HepG2 (cell line): Measurements from ENCODE around the gene SUCLG1. TPM values are rescaled to one million over a fixed set of nuclear protein-coding genes. Genes with fewer than 3 reads are reported as not detected.
"Not testable (repeated sequence)": the region's sequence is repeated elsewhere in the genome, so short reads cannot be mapped to it uniquely, and the experiment has no call there.

ENCODE experiments used
- ATAC-seq: fragments of 200-7000 bp; cut with Tn5 transposase; 3 replicates; pipeline ENCODE4 v1.9.1; 2020; ENCODE audit warnings: mild to moderate bottlenecking, moderate library complexity
- BruUV-seq: library from RNA; stranded (reverse); fragments of 400-500 nt; replicated peaks from 2 replicates; lab custom pipeline; 2021; lab: Mats Ljungman, UMichigan
- CTCF ChIA-PET: fragments of 300-600 bp; formaldehyde crosslinking; extraction: SDS; loops from one replicate; lab custom pipeline; 2021; ENCODE audit warnings: low total read pairs, inconsistent platforms, low intra/inter-chr PET ratio; lab: Yijun Ruan, JAX
- POLR2A ChIA-PET: fragments of 350-600 bp; sonication (Branson Sonifier 250); formaldehyde crosslinking; loops from one replicate; lab custom pipeline; 2020; ENCODE audit warnings: antibody characterized with exemption, inconsistent platforms; lab: Yijun Ruan, JAX
- DNase-seq: peaks from one replicate; pipeline ENCODE4 v3.0.0-alpha.2; 2015; ENCODE audit warnings: low spot score
- FAIRE-seq: peaks from 3 replicates; lab custom pipeline; 2011; peaks lifted over from hg19 to GRCh38; lab: Jason Lieb, UNC
- H2AFZ ChIP-seq: one replicate; pipeline ENCODE4 v1.6.1; 2011; ENCODE audit warnings: low read length, inconsistent platforms
- H3K27ac ChIP-seq: fragments of 300-600 bp; 3 replicates; pipeline ENCODE4 v1.8.0; 2011; ENCODE audit warnings: mixed run types, mild to moderate bottlenecking, mixed read lengths, low read length, inconsistent platforms; ENCODE audit not compliant: insufficient read depth; ENCODE audit errors: extremely low read length
- H3K27me3 ChIP-seq, 2 experiments: fragments of 200-600 bp in 1 of 2; 2 replicates in 1 of 2; 3 replicates in 1 of 2; pipeline versions ENCODE4 v1.6.0 to v1.8.0; 2011; ENCODE audit warnings: low read length in 2 of 2, mild to moderate bottlenecking in 2 of 2, moderate library complexity in 2 of 2, inconsistent platforms in 1 of 2; ENCODE audit not compliant: insufficient read depth in 2 of 2, control insufficient read depth in 1 of 2
- H3K36me3 ChIP-seq, 2 experiments: fragments of 200-600 bp in 1 of 2; replicated peaks in 1 of 2; 2 replicates in 1 of 2; 3 replicates in 1 of 2; pipeline versions ENCODE4 v1.5.1 to v1.8.0; 2011; ENCODE audit warnings: low read length in 2 of 2, inconsistent platforms in 1 of 2; ENCODE audit not compliant: insufficient read depth in 2 of 2, control insufficient read depth in 1 of 2
- H3K4me1 ChIP-seq: 2 replicates; pipeline ENCODE4 v1.5.1; 2012; ENCODE audit warnings: low read length, inconsistent platforms; ENCODE audit not compliant: insufficient read depth
- H3K4me2 ChIP-seq: 2 replicates; pipeline ENCODE4 v1.6.0; 2011; ENCODE audit warnings: low read depth, low read length, inconsistent platforms
- H3K4me3 ChIP-seq, 3 experiments: fragments of 200-600 bp in 1 of 3; sonication (generic), shearing (Covaris generic) in 1 of 3; replicated peaks in 1 of 3; 2 replicates each; pipeline ENCODE4 v1.5.1; 2011 to 2016; ENCODE audit warnings: low read length in 3 of 3, inconsistent platforms in 2 of 3, low read depth in 2 of 3, mild to moderate bottlenecking in 2 of 3, control low read depth in 1 of 3, mixed read lengths in 1 of 3; ENCODE audit not compliant: insufficient read depth in 1 of 3
- H3K79me2 ChIP-seq: one replicate; pipeline ENCODE4 v1.6.1; 2011; ENCODE audit warnings: low read length, inconsistent platforms; ENCODE audit not compliant: insufficient read depth
- H3K9ac ChIP-seq: 2 replicates; pipeline ENCODE4 v1.6.0; 2011; ENCODE audit warnings: mild to moderate bottlenecking, low read depth, low read length, inconsistent platforms; ENCODE audit not compliant: insufficient read depth
- H3K9me3 ChIP-seq: 2 replicates; pipeline ENCODE4 v1.5.1; 2012; ENCODE audit warnings: mild to moderate bottlenecking, low read length
- H4K20me1 ChIP-seq: 2 replicates; pipeline ENCODE4 v1.6.0; 2011; ENCODE audit warnings: inconsistent platforms, mild to moderate bottlenecking, low read length, moderate library complexity; ENCODE audit not compliant: insufficient read depth
- CEBPB ChIP-seq: IDR thresholded peaks from 2 replicates; pipeline ENCODE4 v1.6.1; 2011; ENCODE audit warnings: low read depth, low read length, improper control_type of control experiment, borderline replicate concordance
- HOXA7 ChIP-seq: sonication (generic); formaldehyde crosslinking; IDR thresholded peaks from 2 replicates; pipeline ENCODE4 v1.8.1; 2022; ENCODE audit warnings: mild to moderate bottlenecking, missing genetic modification reagents, moderate library complexity
- REL ChIP-seq: sonication (generic); formaldehyde crosslinking; conservative IDR thresholded peaks from 2 replicates; pipeline ENCODE4 v1.8.0; 2022; ENCODE audit warnings: mild to moderate bottlenecking, missing genetic modification reagents, moderate library complexity
- SMAD9 ChIP-seq: sonication (generic); formaldehyde crosslinking; IDR thresholded peaks from 2 replicates; pipeline ENCODE4 v1.5.1; 2020; ENCODE audit warnings: mild to moderate bottlenecking, missing genetic modification reagents
- SMARCC2 ChIP-seq: fragments of 450-650 bp; IDR thresholded peaks from 2 replicates; pipeline ENCODE4 v1.6.1; 2017; ENCODE audit warnings: antibody characterized with exemption, mild to moderate bottlenecking
- SRF ChIP-seq: IDR thresholded peaks from 2 replicates; pipeline ENCODE4 v1.6.1; 2011; ENCODE audit warnings: mild to moderate bottlenecking, low read depth, low read length, moderate library complexity
- ZNF678 ChIP-seq: sonication (generic); formaldehyde crosslinking; IDR thresholded peaks from 2 replicates; pipeline ENCODE4 v1.4.0; 2020; ENCODE audit warnings: mild to moderate bottlenecking, missing genetic modification reagents
- ZNF687 ChIP-seq: sonication (generic); formaldehyde crosslinking; IDR thresholded peaks from 2 replicates; pipeline ENCODE4 v1.5.1; 2020; ENCODE audit warnings: mild to moderate bottlenecking, missing genetic modification reagents, moderate library complexity
- WGBS: methylation state at CpG from one replicate; pipeline ENCODE4 v1.1.6; 2017; ENCODE audit warnings: low lambda C conversion rate; 5-methylcytosine and 5-hydroxymethylcytosine counted together
- in situ Hi-C: cut with HindIII; loops from 2 replicates; pipeline ENCODE4 v1.10.0; 2017; ENCODE audit warnings: low pct_unique_long_range_greater_than_20kb; ENCODE audit not compliant: extremely low pct_ligation_motif_present
- intact Hi-C: fragments of 100-400 bp; cut with micrococcal nuclease; formaldehyde crosslinking; loops from one replicate; pipeline ENCODE4 v1.10.0; 2022; ENCODE audit not compliant: unreplicated experiment
- polyA plus RNA-seq, 8 experiments: library from polyadenylated mRNA; depleted of rRNA in 3 of 8; stranded (reverse) in 7 of 8; unstranded in 1 of 8; fragments of >200 nt; fragmentation: Illumina TruSeq in 4 of 8; extraction: Trizol in 4 of 8; gene quantifications; 2 replicates each; pipeline versions ENCODE4 v1.2.1 to v1.2.3, GENCODE V29; 2011 to 2016; ENCODE audit warnings: low read depth in 4 of 8, missing spikeins in 1 of 8, mixed read lengths in 1 of 8; ENCODE audit not compliant: insufficient read depth in 1 of 8
- total RNA-seq, 5 experiments: library from RNA; depleted of rRNA; stranded (reverse); fragments of >200 nt; fragmentation: Illumina TruSeq; extraction: Trizol; gene quantifications; 2 replicates each; pipeline ENCODE4 v1.2.3, GENCODE V29; 2016; ENCODE audit warnings: low read depth in 1 of 5

Gene SUCLG1
- total and polyA plus RNA-seq, 2 of the 13 experiments (the other 11 are each of a cell fraction or from before 2014, with no cell fraction given) = 58.7 to 121 TPM

- TF ChIP-seq CEBPB (no peak), ZNF687 (CRISPR knock-in tag) (no peak), ZNF678 (no peak), SMAD9 (CRISPR knock-in tag) (no peak)
Observed at GRCh38 chr2:84417453-84418145, 41.5 kb downstream of the SUCLG1 start (continued).

- no peaks in the 10 kb centered on the region for H3K9me3 ChIP-seq
- POLR2A ChIA-PET = no interaction called here
- intact Hi-C loops = no loop called here
- in situ Hi-C loops = no loop called here
- FAIRE-seq (no peak), DNase-seq (no peak), ATAC-seq (no peak)
- H3K4me3 ChIP-seq = no peak overlapping the region
- H3K27ac ChIP-seq = no peak overlapping the region
- no peak overlapping the region for H2AFZ ChIP-seq
- CTCF ChIA-PET = no interaction called here
- BruUV-seq = no TSS peak
- no peak overlapping the region for H3K9ac ChIP-seq
- H4K20me1 ChIP-seq = no peaks in the 10 kb centered on the region
- H3K79me2 ChIP-seq = no peaks in the 10 kb centered on the region
- no peaks in the 10 kb centered on the region; a peak in 1 of 5 replicates for H3K27me3 ChIP-seq
- H3K36me3 ChIP-seq = no peaks in the 10 kb centered on the region
- no peak for TF ChIP-seq REL (CRISPR knock-in tag)
- no peak for TF ChIP-seq SMARCC2
- no peak for TF ChIP-seq HOXA7 (CRISPR knock-in tag)
- no peak for TF ChIP-seq SRF
- WGBS = 51% methylated on average over 2 of the region's 2 CpGs
- no peak overlapping the region for H3K4me2 ChIP-seq
- no peaks in the 10 kb centered on the region for H3K4me1 ChIP-seq
Observed at GRCh38 chr2:84409531-84409930, 49.5 kb downstream of the SUCLG1 start.

GRCh38 chr2:84402111-84402510, 57.0 kb downstream of the SUCLG1 start:
- H4K20me1 ChIP-seq, intact Hi-C loops, H3K4me3 ChIP-seq, CTCF ChIA-PET, BruUV-seq, H3K79me2 ChIP-seq, ATAC-seq, H2AFZ ChIP-seq, H3K27me3 ChIP-seq, POLR2A ChIA-PET, H3K9me3 ChIP-seq, H3K36me3 ChIP-seq, FAIRE-seq, H3K4me2 ChIP-seq, DNase-seq, H3K4me1 ChIP-seq, H3K9ac ChIP-seq, H3K27ac ChIP-seq, in situ Hi-C loops: not testable (repeated sequence)
- 38% methylated on average over 3 of the region's 3 CpGs for WGBS
